Measurements from ENCODE around the gene VSTM2B. TPM values are rescaled to one million over a fixed set of nuclear protein-coding genes. Genes with fewer than 3 reads are reported as not detected.

Gene VSTM2B
- total and polyA plus RNA-seq, 11 donors = not detected

DNA sequence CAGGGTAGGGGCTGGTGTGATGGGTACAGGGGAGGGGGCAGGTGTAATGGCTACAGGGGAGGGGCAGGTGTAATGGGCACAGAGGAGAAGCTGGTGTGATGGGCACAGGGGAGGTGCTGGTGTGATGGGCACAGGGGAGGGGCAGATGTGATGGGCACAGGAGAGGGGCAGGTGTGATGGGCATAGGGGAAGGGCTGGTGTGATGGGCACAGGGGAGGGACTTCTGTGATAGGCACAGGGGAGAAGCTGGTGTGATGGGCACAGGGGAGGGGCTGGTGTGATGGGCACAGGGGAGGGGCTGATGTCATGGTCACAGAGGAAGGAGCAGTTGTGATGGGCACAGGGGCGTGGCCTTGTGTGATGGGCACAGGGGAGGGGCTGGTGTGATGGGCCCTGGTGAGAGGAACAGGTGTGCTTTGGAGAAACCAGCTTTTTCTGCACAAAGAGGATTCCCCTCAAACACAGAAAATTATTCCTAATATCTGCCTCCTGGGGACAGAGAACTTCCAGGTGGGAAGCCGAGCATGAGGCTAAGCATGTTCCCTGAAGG, 41.6 kb downstream of the VSTM2B start:
- Histone ChIP-seq H3K4me1 (no peaks in the 10 kb centered on the region), H3K36me3 (no peaks in the 10 kb centered on the region), H3K4me3 (no peak overlapping the region), H3K27me3 (peaks cover 0 to 29% (median 4%) of the 10 kb centered on the region in 9 donors), H3K27ac (no peak overlapping the region), H3K9me3 (no peaks in the 10 kb centered on the region)
- no peak for ATAC-seq
- WGBS, 4 donors = 69 to 80% (median 71%) methylated on average over 2 of the region's 2 CpGs
- TF ChIP-seq, protein P1, sequence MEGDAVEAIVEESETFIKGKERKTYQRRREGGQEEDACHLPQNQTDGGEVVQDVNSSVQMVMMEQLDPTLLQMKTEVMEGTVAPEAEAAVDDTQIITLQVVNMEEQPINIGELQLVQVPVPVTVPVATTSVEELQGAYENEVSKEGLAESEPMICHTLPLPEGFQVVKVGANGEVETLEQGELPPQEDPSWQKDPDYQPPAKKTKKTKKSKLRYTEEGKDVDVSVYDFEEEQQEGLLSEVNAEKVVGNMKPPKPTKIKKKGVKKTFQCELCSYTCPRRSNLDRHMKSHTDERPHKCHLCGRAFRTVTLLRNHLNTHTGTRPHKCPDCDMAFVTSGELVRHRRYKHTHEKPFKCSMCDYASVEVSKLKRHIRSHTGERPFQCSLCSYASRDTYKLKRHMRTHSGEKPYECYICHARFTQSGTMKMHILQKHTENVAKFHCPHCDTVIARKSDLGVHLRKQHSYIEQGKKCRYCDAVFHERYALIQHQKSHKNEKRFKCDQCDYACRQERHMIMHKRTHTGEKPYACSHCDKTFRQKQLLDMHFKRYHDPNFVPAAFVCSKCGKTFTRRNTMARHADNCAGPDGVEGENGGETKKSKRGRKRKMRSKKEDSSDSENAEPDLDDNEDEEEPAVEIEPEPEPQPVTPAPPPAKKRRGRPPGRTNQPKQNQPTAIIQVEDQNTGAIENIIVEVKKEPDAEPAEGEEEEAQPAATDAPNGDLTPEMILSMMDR (IDR thresholded peaks at IDR 0.05) = no peak
- no peak for TF ChIP-seq POLR2A (IDR thresholded peaks at IDR 0.05)
- DNase-seq = no peak
- intact Hi-C loops (cut with DNase I) = no loop called here

DNA sequence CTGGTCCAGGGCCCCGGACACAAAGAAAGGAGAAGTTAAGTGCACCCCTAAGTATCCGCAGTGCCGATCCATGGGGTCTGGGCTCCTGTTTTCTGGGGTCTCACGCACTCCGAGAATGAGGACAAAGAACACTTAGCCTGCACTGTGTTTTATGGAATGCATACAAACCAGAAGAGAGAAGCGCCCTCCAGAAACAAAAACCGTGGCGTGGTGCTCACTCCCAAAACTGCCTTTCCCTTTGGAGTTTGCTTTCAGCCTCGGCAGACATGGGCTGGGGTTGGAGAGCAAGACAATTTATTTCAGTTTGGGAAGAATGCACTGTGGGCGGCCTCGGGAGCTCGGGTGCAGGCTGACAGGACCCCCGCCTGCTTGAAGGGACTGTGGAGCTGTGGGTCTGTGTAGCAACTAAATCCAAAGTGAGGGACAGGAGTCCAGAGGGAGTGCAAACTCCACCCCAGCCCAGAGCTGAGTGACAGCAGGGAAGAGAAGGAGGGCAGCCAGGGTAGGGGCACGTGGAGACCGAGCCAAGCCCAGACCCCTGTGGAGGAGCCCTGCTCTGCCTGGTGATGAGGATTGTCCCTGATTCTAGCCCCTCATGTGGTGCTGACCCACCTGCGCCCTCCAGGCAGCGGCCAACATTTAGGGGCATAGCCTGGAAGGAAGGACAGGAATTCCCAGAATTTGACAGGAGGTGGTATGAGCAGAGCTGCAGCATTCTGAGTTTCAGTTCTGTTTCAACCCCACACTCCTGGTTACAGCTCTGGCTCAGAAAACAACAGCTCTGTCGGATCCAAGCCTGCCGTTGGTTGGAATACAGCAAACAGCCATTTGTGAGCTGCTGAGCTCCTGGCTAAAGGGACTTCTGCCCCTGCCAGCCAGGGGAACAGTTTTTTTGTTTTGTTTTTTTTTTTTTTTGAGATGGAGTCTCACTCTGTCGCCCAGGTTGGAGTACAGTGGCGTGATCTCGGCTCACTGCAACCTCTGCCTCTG, 42.5 kb downstream of the VSTM2B start:
- no peaks in the 10 kb centered on the region for H3K9me3 ChIP-seq
- TF ChIP-seq POLR2A (IDR thresholded peaks at IDR 0.05) = no peak
- TF ChIP-seq, protein P1 (IDR thresholded peaks at IDR 0.05) = no peak
- intact Hi-C loops (cut with DNase I) = no loop called here
- H3K4me3 ChIP-seq = no peak overlapping the region
- H3K36me3 ChIP-seq = no peaks in the 10 kb centered on the region
- DNase-seq (no peak), ATAC-seq (no peak)
- 67 to 70% (median 69%) methylated on average over 21 to 22 of the region's 22 CpGs for WGBS, 4 donors
- H3K27me3 ChIP-seq = peaks cover 0 to 32% (median 4%) of the 10 kb centered on the region in 9 donors
- no peaks in the 10 kb centered on the region for H3K4me1 ChIP-seq
- no peak overlapping the region for H3K27ac ChIP-seq

GRCh38 chr19:29569038-29569911, 43.5 kb downstream of the VSTM2B start:
- ATAC-seq = no peak

More at GRCh38 chr19:29569038-29569911, 43.5 kb downstream of the VSTM2B start:
- no peaks in the 10 kb centered on the region for H3K36me3 ChIP-seq
- intact Hi-C loops (cut with DNase I) = no loop called here
- H3K27ac ChIP-seq = no peak overlapping the region
- no peaks in the 10 kb centered on the region for H3K4me1 ChIP-seq
- H3K27me3 ChIP-seq = peaks cover 0 to 37% (median 7%) of the 10 kb centered on the region in 9 donors
- WGBS, 4 donors = 60 to 69% (median 68%) methylated on average over 9 of the region's 9 CpGs
- H3K9me3 ChIP-seq = no peaks in the 10 kb centered on the region
- no peak overlapping the region for H3K4me3 ChIP-seq
- DNase-seq = no peak
- TF ChIP-seq POLR2A (IDR thresholded peaks at IDR 0.05) = no peak
- TF ChIP-seq, protein P1 (IDR thresholded peaks at IDR 0.05) = no peak

Data from heart left ventricle (tissue), 16 donors.